ENCODE measurements around the gene SLC35A4.

SLC35A4 gene

GRCh38 chr5:140564196-140565023 lies at the start of gene SLC35A4, which contains the start of gene APBB3:
SLC35A4 (plus strand) TSS chr5:140564828; CDS start chr5:140567170, 2,342 bp downstream.
APBB3 (minus strand) TSS chr5:140564598; CDS start chr5:140564245, 353 bp downstream.
- Mint-ChIP-seq H3K27me3 (no peaks in the 10 kb centered on the region), H3K27ac (ENCODE audit: low read depth) (peak within 1 kb of the TSS; percentile 96), H3K4me1 (peaks cover 53% of the 10 kb centered on the region), H3K9me3 (no peaks in the 10 kb centered on the region), H3K4me3 (peak within 1 kb of the TSS; percentile 88), H3K36me3 (ENCODE audit: insufficient read depth) (peaks cover 12% of the 10 kb centered on the region)
- peak; percentile 88 for ATAC-seq (replicated peaks; ENCODE audit: extremely low read depth, poor library complexity, severe bottlenecking)
- DNase-seq (ENCODE audit: low spot score in 2 of 2): peak; percentile 90 to 98

GRCh38 chr5:140524003-140524402 lies 40.6 kb upstream of the SLC35A4 start:
- H3K36me3 Mint-ChIP-seq (ENCODE audit: insufficient read depth): peaks cover 51% of the 10 kb centered on the region
- peaks cover 6% of the 10 kb centered on the region for H3K4me1 Mint-ChIP-seq
- no peak for ATAC-seq (replicated peaks; ENCODE audit: extremely low read depth, poor library complexity, severe bottlenecking)
- H3K9me3 Mint-ChIP-seq: no peaks in the 10 kb centered on the region
- DNase-seq (ENCODE audit: low spot score in 2 of 2): no peak
- no peak overlapping the region for H3K4me3 Mint-ChIP-seq
- no peak overlapping the region for H3K27ac Mint-ChIP-seq (ENCODE audit: low read depth)
- no peaks in the 10 kb centered on the region for H3K27me3 Mint-ChIP-seq

GRCh38 chr5:140540227-140540626 lies 24.4 kb upstream of the SLC35A4 start:
- H3K27ac Mint-ChIP-seq (ENCODE audit: low read depth): no peak overlapping the region
- no peaks in the 10 kb centered on the region for H3K9me3 Mint-ChIP-seq

GRCh38 chr5:140542972-140543371 lies 21.7 kb upstream of the SLC35A4 start:
- Mint-ChIP-seq H3K27ac (ENCODE audit: low read depth) (no peak overlapping the region), H3K4me3 (no peak overlapping the region), H3K36me3 (ENCODE audit: insufficient read depth) (peaks cover 32% of the 10 kb centered on the region), H3K27me3 (no peaks in the 10 kb centered on the region), H3K4me1 (peaks cover 3% of the 10 kb centered on the region), H3K9me3 (no peaks in the 10 kb centered on the region)
- ATAC-seq (replicated peaks; ENCODE audit: extremely low read depth, poor library complexity, severe bottlenecking) (no peak), DNase-seq (ENCODE audit: low spot score in 2 of 2) (no peak)

More at GRCh38 chr5:140540227-140540626, 24.4 kb upstream of the SLC35A4 start:
- Mint-ChIP-seq H3K4me3 (no peak overlapping the region), H3K36me3 (ENCODE audit: insufficient read depth) (peaks cover 26% of the 10 kb centered on the region), H3K27me3 (no peaks in the 10 kb centered on the region), H3K4me1 (no peaks in the 10 kb centered on the region)
- DNase-seq (ENCODE audit: low spot score in 2 of 2): no peak
- ATAC-seq (replicated peaks; ENCODE audit: extremely low read depth, poor library complexity, severe bottlenecking): no peak

- H3K36me3 Mint-ChIP-seq (ENCODE audit: insufficient read depth): peaks cover 28% of the 10 kb centered on the region
- no peaks in the 10 kb centered on the region for H3K27me3 Mint-ChIP-seq
- H3K9me3 Mint-ChIP-seq: no peaks in the 10 kb centered on the region
- ATAC-seq (replicated peaks; ENCODE audit: extremely low read depth, poor library complexity, severe bottlenecking) (no peak), DNase-seq (ENCODE audit: low spot score in 2 of 2) (no peak)
- no peak overlapping the region for H3K27ac Mint-ChIP-seq (ENCODE audit: low read depth)
- H3K4me3 Mint-ChIP-seq: no peak overlapping the region
- H3K4me1 Mint-ChIP-seq: peaks cover 22% of the 10 kb centered on the region
Measured at GRCh38 chr5:140544986-140545385, 19.6 kb upstream of the SLC35A4 start.

- H3K36me3 Mint-ChIP-seq (ENCODE audit: insufficient read depth): peaks cover 28% of the 10 kb centered on the region
- no peaks in the 10 kb centered on the region for H3K9me3 Mint-ChIP-seq
- H3K4me3 Mint-ChIP-seq: no peak overlapping the region
- peaks cover 23% of the 10 kb centered on the region for H3K4me1 Mint-ChIP-seq
- ATAC-seq (replicated peaks; ENCODE audit: extremely low read depth, poor library complexity, severe bottlenecking) (no peak), DNase-seq (ENCODE audit: low spot score in 2 of 2) (no peak)
- no peak overlapping the region for H3K27ac Mint-ChIP-seq (ENCODE audit: low read depth)
- H3K27me3 Mint-ChIP-seq: no peaks in the 10 kb centered on the region
Measured at GRCh38 chr5:140545606-140546005, 19.0 kb upstream of the SLC35A4 start.

- Mint-ChIP-seq H3K36me3 (ENCODE audit: insufficient read depth) (peaks cover 26% of the 10 kb centered on the region), H3K27ac (ENCODE audit: low read depth) (peak overlapping the region; percentile 93), H3K27me3 (no peaks in the 10 kb centered on the region), H3K4me1 (peaks cover 23% of the 10 kb centered on the region), H3K9me3 (no peaks in the 10 kb centered on the region), H3K4me3 (peak overlapping the region; percentile 66)
- no peak for DNase-seq (ENCODE audit: low spot score in 2 of 2)
- ATAC-seq (replicated peaks; ENCODE audit: extremely low read depth, poor library complexity, severe bottlenecking): no peak
Measured at GRCh38 chr5:140546851-140547507, 17.6 kb upstream of the SLC35A4 start.

- peak; percentile 75 to 77 for DNase-seq (ENCODE audit: low spot score in 2 of 2)
- H3K27me3 Mint-ChIP-seq: no peaks in the 10 kb centered on the region
- H3K4me1 Mint-ChIP-seq: peaks cover 23% of the 10 kb centered on the region
- peak; percentile 98 for ATAC-seq (replicated peaks; ENCODE audit: extremely low read depth, poor library complexity, severe bottlenecking)
- peaks cover 25% of the 10 kb centered on the region for H3K36me3 Mint-ChIP-seq (ENCODE audit: insufficient read depth)
- H3K4me3 Mint-ChIP-seq: peak within 1 kb of the TSS; percentile 66
- H3K27ac Mint-ChIP-seq (ENCODE audit: low read depth): peak within 1 kb of the TSS; percentile 93
- H3K9me3 Mint-ChIP-seq: no peaks in the 10 kb centered on the region
Measured at GRCh38 chr5:140547508-140548299, 16.9 kb upstream of the SLC35A4 start, which contains the start of gene EIF4EBP3. EIF4EBP3 (plus strand) TSS chr5:140547662; CDS start chr5:140547738, 76 bp downstream.

- no peak for DNase-seq (ENCODE audit: low spot score in 2 of 2)
- peaks cover 27% of the 10 kb centered on the region for H3K36me3 Mint-ChIP-seq (ENCODE audit: insufficient read depth)
- ATAC-seq (replicated peaks; ENCODE audit: extremely low read depth, poor library complexity, severe bottlenecking): no peak
- H3K4me1 Mint-ChIP-seq: peaks cover 28% of the 10 kb centered on the region
- peak overlapping the region; percentile 66 for H3K4me3 Mint-ChIP-seq
- no peaks in the 10 kb centered on the region for H3K27me3 Mint-ChIP-seq
- no peaks in the 10 kb centered on the region for H3K9me3 Mint-ChIP-seq
- peak overlapping the region; percentile 93 for H3K27ac Mint-ChIP-seq (ENCODE audit: low read depth)
Measured at GRCh38 chr5:140548300-140548688, 16.3 kb upstream of the SLC35A4 start.

GRCh38 chr5:140548791-140549190 lies 15.8 kb upstream of the SLC35A4 start:
- ATAC-seq (replicated peaks; ENCODE audit: extremely low read depth, poor library complexity, severe bottlenecking) (no peak), DNase-seq (ENCODE audit: low spot score in 2 of 2) (no peak)
- Mint-ChIP-seq H3K4me3 (peak overlapping the region; percentile 66), H3K27me3 (no peaks in the 10 kb centered on the region), H3K27ac (ENCODE audit: low read depth) (peak overlapping the region; percentile 93), H3K36me3 (ENCODE audit: insufficient read depth) (peaks cover 28% of the 10 kb centered on the region), H3K4me1 (peaks cover 33% of the 10 kb centered on the region), H3K9me3 (no peaks in the 10 kb centered on the region)

GRCh38 chr5:140549237-140550144 lies 15.1 kb upstream of the SLC35A4 start:
- H3K4me3 Mint-ChIP-seq: peak overlapping the region; percentile 66
- no peaks in the 10 kb centered on the region for H3K9me3 Mint-ChIP-seq
- DNase-seq (ENCODE audit: low spot score in 2 of 2) (no peak), ATAC-seq (replicated peaks; ENCODE audit: extremely low read depth, poor library complexity, severe bottlenecking) (no peak)
- H3K27me3 Mint-ChIP-seq: no peaks in the 10 kb centered on the region
- H3K4me1 Mint-ChIP-seq: peaks cover 40% of the 10 kb centered on the region
- H3K27ac Mint-ChIP-seq (ENCODE audit: low read depth): peak overlapping the region; percentile 93
- H3K36me3 Mint-ChIP-seq (ENCODE audit: insufficient read depth): peaks cover 31% of the 10 kb centered on the region
